Activated CD4-positive, alpha-beta T cell treated with anti-CD3 and anti-CD28 coated beads, Interleukin-2, amount 10 ng/mL, durations not matched to agents 24 days and 14 days (primary cell): Measurements from ENCODE around the gene CC2D2A. TPM values are rescaled to one million over a fixed set of nuclear protein-coding genes. Genes with fewer than 3 reads are reported as not detected.
A peak's percentile ranks its signal among the peaks of the same experiment; 100 is the strongest.

Experiments used
- DNase-seq: peaks from one replicate; pipeline ENCODE4 v3.0.0; 2022
- H3K27ac Mint-ChIP-seq: one replicate; pipeline ENCODE4 v1.8.0; 2022; ENCODE audit warnings: mild to moderate bottlenecking, mixed read lengths
- H3K27me3 Mint-ChIP-seq: one replicate; pipeline ENCODE4 v1.8.0; 2022; ENCODE audit warnings: mixed read lengths
- H3K36me3 Mint-ChIP-seq: one replicate; pipeline ENCODE4 v1.8.0; 2022; ENCODE audit warnings: low read depth, mild to moderate bottlenecking, mixed read lengths
- H3K4me1 Mint-ChIP-seq: one replicate; pipeline ENCODE4 v1.8.0; 2021; ENCODE audit warnings: mixed read lengths
- H3K4me3 Mint-ChIP-seq: one replicate; pipeline ENCODE4 v1.8.0; 2022; ENCODE audit warnings: mild to moderate bottlenecking, moderate library complexity, mixed read lengths
- H3K9me3 Mint-ChIP-seq: one replicate; pipeline ENCODE4 v1.8.0; 2021; ENCODE audit warnings: mixed read lengths
- intact Hi-C: fragments of 100-400 bp; cut with micrococcal nuclease; formaldehyde crosslinking; loops from one replicate; pipeline ENCODE4 v1.15.1; 2023
- total RNA-seq: library from RNA; stranded (reverse); gene quantifications from 2 replicates; pipeline ENCODE4 v1.2.3, GENCODE V29; 2022

The CC2D2A gene
- total RNA-seq, 1 donor from 2014 or later: not detected

GRCh38 chr4:15444879-15445547 is 24.7 kb upstream of the CC2D2A start:
- intact Hi-C loops: no loop called here
- Mint-ChIP-seq H3K36me3 (no peaks in the 10 kb centered on the region), H3K27me3 (peaks cover 2% of the 10 kb centered on the region), H3K9me3 (peaks cover 10% of the 10 kb centered on the region), H3K4me1 (peaks cover 6% of the 10 kb centered on the region), H3K4me3 (no peak overlapping the region), H3K27ac (no peak overlapping the region)
- DNase-seq: no peak

DNA sequence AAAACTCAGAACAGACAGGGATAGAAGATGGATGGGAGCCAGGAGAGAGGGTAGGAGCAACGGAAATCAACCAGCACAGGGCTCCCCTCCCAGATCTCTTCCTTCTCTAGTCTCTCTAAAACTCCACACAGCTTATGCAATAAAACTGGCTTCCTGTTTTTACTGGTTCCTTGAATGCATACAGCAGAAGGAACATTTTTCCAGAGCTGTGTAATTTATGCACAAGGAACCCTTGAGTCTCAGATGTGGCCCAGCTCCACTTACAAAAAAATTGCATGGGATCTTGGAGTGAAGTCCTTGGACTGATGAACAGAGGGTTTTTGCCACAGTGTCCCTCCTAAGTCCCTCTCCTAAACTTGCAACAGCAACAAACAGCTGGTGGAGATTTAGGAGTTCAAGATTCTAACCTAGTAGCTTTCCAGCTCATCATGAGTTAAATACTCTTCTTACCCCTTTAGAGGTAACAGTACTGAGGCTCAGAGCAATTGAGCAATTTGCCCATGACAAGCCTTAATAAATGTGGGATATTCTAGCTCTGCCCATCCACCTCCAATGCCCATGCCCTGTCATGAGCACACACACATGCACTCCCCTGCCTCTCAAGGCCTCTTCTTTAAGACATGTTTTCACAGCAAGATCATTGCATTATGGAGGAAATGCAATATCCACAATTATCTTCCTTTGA is 18.4 kb upstream of the CC2D2A start:
- peaks cover 2% of the 10 kb centered on the region for H3K27me3 Mint-ChIP-seq
- intact Hi-C loops: loop anchor here (10.0 kb wide), 1 partner anchor 1797 kb away; no protein-coding TSS in a partner anchor
- H3K36me3 Mint-ChIP-seq: no peaks in the 10 kb centered on the region
- peaks cover 10% of the 10 kb centered on the region for H3K9me3 Mint-ChIP-seq
- no peak overlapping the region for H3K27ac Mint-ChIP-seq
- DNase-seq: peak; percentile 28
- no peak overlapping the region for H3K4me3 Mint-ChIP-seq
- H3K4me1 Mint-ChIP-seq: no peaks in the 10 kb centered on the region

DNA sequence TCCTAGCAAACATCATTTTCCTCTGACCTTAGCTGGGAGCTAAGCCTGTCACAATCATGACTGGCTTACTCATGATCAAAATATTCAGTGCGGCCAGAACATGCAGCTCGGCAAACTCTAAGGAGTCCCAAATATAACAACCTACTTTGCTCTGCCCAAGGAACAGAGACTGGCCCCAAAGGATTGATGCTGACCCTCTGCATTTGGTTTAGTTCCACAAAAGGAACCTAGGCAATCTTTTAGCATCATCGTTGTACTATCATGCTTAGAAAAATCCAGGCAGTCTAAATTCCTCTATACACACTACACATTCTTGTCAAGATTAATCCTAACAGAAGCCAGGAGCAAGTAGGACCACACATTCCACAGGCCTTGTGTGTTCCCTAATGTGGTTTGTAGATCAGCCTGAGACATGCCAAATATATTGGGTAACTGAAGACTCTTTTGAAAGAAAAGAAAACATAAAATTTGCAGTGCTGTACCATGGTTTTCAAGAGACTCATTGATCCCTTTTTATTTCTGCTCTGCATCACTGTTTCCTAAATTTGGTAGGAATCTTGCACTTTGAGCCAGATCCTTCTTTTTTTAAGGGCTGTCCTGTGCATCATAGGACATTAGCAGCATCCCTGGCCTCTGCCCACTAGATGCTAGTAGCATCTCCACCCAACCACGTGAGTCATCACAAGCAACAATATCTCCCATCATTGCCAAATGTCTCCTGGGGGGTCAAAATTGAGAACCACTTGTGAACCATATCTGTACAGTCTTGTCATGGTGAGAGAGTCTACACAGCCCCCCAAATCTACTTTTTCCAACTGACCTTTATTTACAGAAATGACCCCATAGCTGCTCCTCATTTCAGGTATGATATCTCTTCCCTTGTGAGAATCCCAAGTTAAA is 17.6 kb upstream of the CC2D2A start:
- intact Hi-C loops: loop anchor here (10.0 kb wide), 1 partner anchor 1797 kb away; no protein-coding TSS in a partner anchor
- H3K36me3 Mint-ChIP-seq: no peaks in the 10 kb centered on the region
- no peaks in the 10 kb centered on the region for H3K4me1 Mint-ChIP-seq
- H3K9me3 Mint-ChIP-seq: peaks cover 6% of the 10 kb centered on the region
- H3K27ac Mint-ChIP-seq: no peak overlapping the region
- DNase-seq: peak; percentile 13
- peaks cover 2% of the 10 kb centered on the region for H3K27me3 Mint-ChIP-seq
- no peak overlapping the region for H3K4me3 Mint-ChIP-seq

GRCh38 chr4:15455290-15455689 is 14.4 kb upstream of the CC2D2A start:
- Mint-ChIP-seq H3K27me3 (peaks cover 9% of the 10 kb centered on the region), H3K9me3 (no peaks in the 10 kb centered on the region), H3K36me3 (no peaks in the 10 kb centered on the region), H3K27ac (no peak overlapping the region), H3K4me3 (no peak overlapping the region), H3K4me1 (no peaks in the 10 kb centered on the region)
- intact Hi-C loops: loop anchor here (5.0 to 10.0 kb wide), 2 partner anchors 58 to 1800 kb away; no protein-coding TSS in a partner anchor
- DNase-seq: no peak

DNA sequence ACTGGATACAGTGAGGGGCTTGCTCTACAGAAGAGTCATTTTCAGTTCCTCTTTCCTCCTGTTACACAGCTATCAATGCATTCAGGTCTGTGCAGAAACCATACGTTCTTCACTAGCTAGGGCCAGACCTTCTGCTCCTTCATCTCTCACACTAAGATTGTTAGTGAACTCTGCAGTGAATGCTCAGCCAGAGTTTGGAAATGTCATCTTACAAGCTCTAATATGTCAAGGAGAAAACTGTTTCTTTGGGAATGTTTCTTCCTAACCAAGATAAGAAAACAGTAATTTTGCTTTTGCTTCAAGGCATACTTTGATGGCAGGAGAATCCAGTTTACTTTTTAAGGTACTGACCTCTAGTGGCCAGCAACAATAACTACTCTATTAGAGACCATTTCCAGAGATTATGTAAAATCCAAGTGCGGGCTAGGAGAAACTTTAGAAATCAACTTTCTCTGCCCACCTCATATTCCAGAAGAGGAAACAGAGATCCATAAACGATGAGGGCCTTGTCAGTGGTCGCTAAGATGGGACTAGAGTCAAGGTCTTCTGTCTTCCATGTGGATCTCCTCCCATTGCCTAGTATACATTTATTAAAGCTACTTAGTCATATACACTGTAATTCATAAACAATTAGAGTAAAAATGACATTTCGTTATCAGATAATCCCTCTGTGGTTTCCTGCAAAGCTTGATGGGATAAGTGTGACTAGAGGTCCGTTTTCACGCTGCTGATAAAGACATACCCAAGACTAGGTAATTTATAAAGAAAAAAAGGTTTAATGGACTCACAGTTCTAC is 12.1 kb upstream of the CC2D2A start:
- intact Hi-C loops: loop anchor here (1.0 to 10.0 kb wide), 4 partner anchors 60 to 1803 kb away; no protein-coding TSS in a partner anchor
- Mint-ChIP-seq H3K9me3 (no peaks in the 10 kb centered on the region), H3K36me3 (no peaks in the 10 kb centered on the region), H3K4me1 (no peaks in the 10 kb centered on the region), H3K27ac (no peak overlapping the region), H3K4me3 (no peak overlapping the region), H3K27me3 (peaks cover 24% of the 10 kb centered on the region)
- DNase-seq: peak; percentile 59

DNA sequence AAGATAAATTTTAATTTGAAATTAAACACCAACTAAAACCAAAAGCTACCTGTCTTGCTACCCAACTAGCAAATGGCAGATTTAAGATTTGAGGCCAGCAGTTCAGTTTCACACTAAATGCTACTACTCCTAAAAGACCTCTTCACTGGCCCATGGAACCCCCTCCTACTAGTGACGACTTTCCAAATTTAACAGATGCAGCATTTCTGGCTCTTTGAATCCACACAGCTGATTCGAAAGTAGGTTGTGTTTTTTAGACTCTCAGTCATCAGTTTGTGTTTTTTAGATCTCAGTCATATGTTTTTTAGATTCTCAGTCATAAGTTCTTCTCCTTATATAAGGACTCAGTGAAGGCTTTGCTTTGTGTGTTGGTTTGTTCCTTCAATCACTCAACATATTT is 11.1 kb upstream of the CC2D2A start:
- Mint-ChIP-seq H3K36me3 (no peaks in the 10 kb centered on the region), H3K4me3 (no peak overlapping the region), H3K27me3 (peaks cover 24% of the 10 kb centered on the region), H3K4me1 (no peaks in the 10 kb centered on the region), H3K9me3 (no peaks in the 10 kb centered on the region), H3K27ac (no peak overlapping the region)
- intact Hi-C loops: loop anchor here (5.0 to 10.0 kb wide), 2 partner anchors 61 to 1804 kb away; no protein-coding TSS in a partner anchor
- DNase-seq: no peak

DNA sequence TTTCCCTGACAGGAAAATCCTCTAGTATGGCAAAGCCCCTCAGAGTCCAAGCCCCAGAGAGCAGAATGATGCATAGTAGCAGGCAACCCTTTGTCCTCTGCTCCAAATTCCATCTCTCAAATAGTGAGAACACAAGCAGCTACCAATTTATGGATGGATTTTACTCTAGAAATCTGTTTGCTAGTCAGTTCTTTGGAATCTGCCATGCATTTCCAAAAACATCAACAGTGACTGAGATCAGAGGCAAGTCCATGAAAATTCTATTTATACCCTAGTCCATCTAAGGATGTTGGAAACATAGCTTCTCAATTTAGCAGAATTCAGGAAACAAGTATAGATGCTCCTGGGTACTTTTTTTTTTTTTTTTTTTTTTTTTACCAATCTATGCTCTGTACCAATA is 10.0 kb upstream of the CC2D2A start:
- intact Hi-C loops: loop anchor here (5.0 to 10.0 kb wide), 2 partner anchors 62 to 1805 kb away; no protein-coding TSS in a partner anchor
- H3K27ac Mint-ChIP-seq: no peak overlapping the region

DNA sequence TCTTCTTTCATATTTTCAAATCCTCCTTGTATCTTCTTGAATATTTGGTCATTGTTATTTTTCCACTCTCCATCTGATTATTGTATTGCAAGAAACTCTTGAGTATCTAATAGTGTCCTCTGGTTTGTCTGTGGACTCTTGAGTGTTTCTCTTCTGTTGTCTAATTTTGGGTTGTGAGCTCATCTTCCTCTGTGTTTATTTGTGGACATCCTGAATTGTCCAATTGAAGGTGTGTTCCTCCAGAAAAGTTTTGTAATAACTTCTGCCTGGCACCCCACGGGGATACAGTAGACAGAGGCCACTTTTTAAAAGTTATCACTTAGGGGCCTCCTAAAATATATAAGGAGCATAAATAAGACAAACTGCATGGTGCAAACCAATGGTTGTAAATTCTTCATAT is 3.1 kb upstream of the CC2D2A start:
- intact Hi-C loops: no loop called here
- Mint-ChIP-seq H3K4me1 (peaks cover 7% of the 10 kb centered on the region), H3K36me3 (no peaks in the 10 kb centered on the region), H3K4me3 (no peak overlapping the region), H3K9me3 (no peaks in the 10 kb centered on the region), H3K27ac (no peak overlapping the region), H3K27me3 (peaks cover 17% of the 10 kb centered on the region)
- DNase-seq: no peak

More for the DNA sequence above, 10.0 kb upstream of the CC2D2A start:
- Mint-ChIP-seq H3K36me3 (no peaks in the 10 kb centered on the region), H3K4me3 (no peak overlapping the region), H3K4me1 (no peaks in the 10 kb centered on the region), H3K27me3 (peaks cover 24% of the 10 kb centered on the region), H3K9me3 (no peaks in the 10 kb centered on the region)
- no peak for DNase-seq

GRCh38 chr4:15470128-15470475 is 420 bp downstream of the CC2D2A start:
- Mint-ChIP-seq H3K36me3 (no peaks in the 10 kb centered on the region), H3K4me3 (no peak overlapping the region), H3K27me3 (peaks cover 12% of the 10 kb centered on the region), H3K27ac (no peak overlapping the region), H3K4me1 (peaks cover 7% of the 10 kb centered on the region), H3K9me3 (no peaks in the 10 kb centered on the region)
- DNase-seq: peak; percentile 46
- intact Hi-C loops: loop anchor here (10.0 kb wide), 1 partner anchor 485 kb away; no protein-coding TSS in a partner anchor

DNA sequence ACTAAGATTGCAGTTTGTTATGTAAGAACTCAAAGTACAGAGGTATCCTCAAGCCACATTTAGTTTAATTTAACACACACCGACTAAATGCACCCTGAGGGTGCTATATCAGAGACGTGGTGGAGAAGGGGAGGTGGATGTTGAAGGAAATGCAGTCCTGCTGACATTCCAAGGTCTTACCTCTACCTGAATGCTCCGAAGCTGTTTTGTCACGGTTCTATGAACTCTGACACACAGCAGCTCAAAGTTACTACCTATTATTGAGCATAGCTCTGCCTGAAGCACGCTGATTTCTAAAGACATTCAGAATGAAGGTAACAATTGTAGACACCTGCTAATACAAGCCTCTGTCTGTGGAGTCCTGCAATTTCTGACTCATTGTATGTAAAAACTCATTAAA is 6.7 kb downstream of the CC2D2A start:
- H3K27me3 Mint-ChIP-seq: peaks cover 3% of the 10 kb centered on the region
- no peaks in the 10 kb centered on the region for H3K4me1 Mint-ChIP-seq
- intact Hi-C loops: loop anchor here (10.0 kb wide), 1 partner anchor 478 kb away; no protein-coding TSS in a partner anchor
- no peaks in the 10 kb centered on the region for H3K9me3 Mint-ChIP-seq
- H3K27ac Mint-ChIP-seq: no peak overlapping the region
- H3K36me3 Mint-ChIP-seq: no peaks in the 10 kb centered on the region
- no peak overlapping the region for H3K4me3 Mint-ChIP-seq
- DNase-seq: no peak

DNA sequence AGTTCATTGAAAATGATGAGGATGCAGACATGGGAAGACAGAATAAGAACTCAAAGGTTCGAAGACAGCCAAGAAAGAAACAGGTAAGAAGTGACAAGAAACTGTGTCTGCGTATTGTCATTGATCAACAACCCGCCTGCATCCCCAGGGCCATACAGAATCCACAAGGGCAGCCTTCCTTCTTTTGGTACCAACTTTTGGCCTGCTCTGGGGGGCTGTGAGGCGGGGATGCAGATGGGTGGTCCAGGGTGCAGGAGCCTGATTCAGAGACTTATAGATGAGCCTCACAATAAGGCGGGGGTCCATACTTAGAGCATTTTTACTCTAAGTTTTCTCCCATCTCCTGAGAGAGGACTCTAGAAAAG is 9.0 kb downstream of the CC2D2A start:
- H3K4me1 Mint-ChIP-seq: no peaks in the 10 kb centered on the region
- H3K27me3 Mint-ChIP-seq: no peaks in the 10 kb centered on the region
- H3K4me3 Mint-ChIP-seq: no peak overlapping the region
- no peaks in the 10 kb centered on the region for H3K9me3 Mint-ChIP-seq
- H3K27ac Mint-ChIP-seq: no peak overlapping the region
- no peaks in the 10 kb centered on the region for H3K36me3 Mint-ChIP-seq
- DNase-seq: no peak
- intact Hi-C loops: loop anchor here (1.0 to 10.0 kb wide), 2 partner anchors 172 to 476 kb away; no protein-coding TSS in a partner anchor

GRCh38 chr4:15479089-15479912 is 9.6 kb downstream of the CC2D2A start:
- H3K4me3 Mint-ChIP-seq: no peak overlapping the region
- peaks cover 6% of the 10 kb centered on the region for H3K9me3 Mint-ChIP-seq
- no peaks in the 10 kb centered on the region for H3K4me1 Mint-ChIP-seq
- H3K27me3 Mint-ChIP-seq: peaks cover 4% of the 10 kb centered on the region
- DNase-seq: peak; percentile 63
- intact Hi-C loops: loop anchor here (1.0 to 10.0 kb wide), 2 partner anchors 171 to 476 kb away; no protein-coding TSS in a partner anchor
- H3K36me3 Mint-ChIP-seq: no peaks in the 10 kb centered on the region
- no peak overlapping the region for H3K27ac Mint-ChIP-seq
